B cell (primary cell): Measurements from ENCODE around the gene PSAP. TPM values are rescaled to one million over a fixed set of nuclear protein-coding genes. Genes with fewer than 3 reads are reported as not detected.

Experiments used
- ATAC-seq: fragments of 200-7000 bp; cut with Tn5 transposase; one replicate; pipeline ENCODE4 v1.10.0; 2021; ENCODE audit warnings: low read depth, mild to moderate bottlenecking, moderate number of reproducible peaks, moderate library complexity
- CTCF ChIA-PET: fragments of 350-600 bp; sonication (Branson Sonifier 250); formaldehyde crosslinking; loops from one replicate; lab custom pipeline; 2021; ENCODE audit warnings: antibody characterized with exemption, inconsistent platforms; lab: Charles Lee
- POLR2A ChIA-PET: fragments of 350-600 bp; sonication (Branson Sonifier 250); formaldehyde crosslinking; loops from one replicate; lab custom pipeline; 2021; ENCODE audit warnings: antibody characterized with exemption; lab: Charles Lee
- DNase-seq: peaks from one replicate; pipeline ENCODE4 v3.0.0; 2013
- H2AFZ ChIP-seq: 2 replicates; pipeline ENCODE4 v1.6.1; 2012; ENCODE audit warnings: mild to moderate bottlenecking, low read depth, low read length; ENCODE audit not compliant: insufficient read depth, poor library complexity, severe bottlenecking
- H3K27ac ChIP-seq, 2 donors: 1 replicate in 1 of 2; 2 replicates in 1 of 2; pipeline ENCODE4 v1.5.1; 2012 to 2013; ENCODE audit warnings: low read length in 2 of 2, mild to moderate bottlenecking in 2 of 2, moderate library complexity in 1 of 2
- H3K27me3 ChIP-seq, 4 experiments: fragments of 200-600 bp in 1 of 4; sonication (generic) in 1 of 4; replicated peaks in 1 of 4; 1 replicate in 2 of 4; 2 replicates in 2 of 4; pipeline versions ENCODE4 v1.6.1 to v1.7.0; 2013 to 2016; ENCODE audit warnings: low read length in 3 of 4, mild to moderate bottlenecking in 2 of 4, mixed read lengths in 1 of 4, moderate library complexity in 1 of 4; ENCODE audit not compliant: insufficient read depth in 4 of 4, control insufficient read depth in 3 of 4; ENCODE audit errors: control extremely low read depth in 1 of 4
- H3K36me3 ChIP-seq, 2 experiments: replicated peaks in 1 of 2; 1 replicate in 1 of 2; 2 replicates in 1 of 2; pipeline versions ENCODE4 v1.6.1 to v1.7.1; 2013; ENCODE audit warnings: low read length in 1 of 2; ENCODE audit not compliant: insufficient read depth in 2 of 2, control insufficient read depth in 1 of 2; ENCODE audit errors: control extremely low read depth in 1 of 2, extremely low read depth in 1 of 2
- H3K4me1 ChIP-seq, 2 donors: fragments of 200-600 bp in 1 of 2; sonication (generic) in 1 of 2; 1 replicate in 1 of 2; 2 replicates in 1 of 2; pipeline versions ENCODE4 v1.5.1 to v1.6.1; 2013 to 2017; ENCODE audit warnings: low read length in 2 of 2; ENCODE audit not compliant: control insufficient read depth in 2 of 2, insufficient read depth in 2 of 2
- H3K4me2 ChIP-seq: replicated peaks from 2 replicates; pipeline ENCODE3; 2012; ENCODE audit warnings: mild to moderate bottlenecking, low read depth, low read length; ENCODE audit not compliant: poor library complexity, severe bottlenecking
- H3K4me3 ChIP-seq, 5 experiments: fragments of 200-600 bp in 1 of 5; sonication (generic) in 1 of 5; 1 replicate in 3 of 5; 2 replicates in 2 of 5; pipeline versions ENCODE4 v1.5.1 to v1.7.0; 2011 to 2016; ENCODE audit warnings: low read length in 4 of 5, mild to moderate bottlenecking in 4 of 5, low read depth in 2 of 5, control low read depth in 1 of 5, moderate library complexity in 1 of 5; ENCODE audit not compliant: insufficient read depth in 1 of 5; ENCODE audit errors: control extremely low read depth in 1 of 5, extremely low read depth in 1 of 5
- H3K79me2 ChIP-seq: fragments of 200-600 bp; sonication (generic); one replicate; pipeline ENCODE4 v1.6.0; 2016; ENCODE audit warnings: low read length; ENCODE audit not compliant: control insufficient read depth, insufficient read depth
- H3K9ac ChIP-seq: fragments of 200-600 bp; sonication (generic); 2 replicates; pipeline ENCODE4 v1.6.1; 2017; ENCODE audit warnings: mild to moderate bottlenecking, low read length, moderate library complexity
- H3K9me3 ChIP-seq, 3 donors: one replicate each; pipeline versions ENCODE4 v1.6.1 to v1.7.1; 2013; ENCODE audit warnings: low read length in 2 of 3; ENCODE audit not compliant: control insufficient read depth in 2 of 3, insufficient read depth in 1 of 3; ENCODE audit errors: control extremely low read depth in 1 of 3
- H4K20me1 ChIP-seq: 2 replicates; pipeline ENCODE4 v1.6.0; 2012; ENCODE audit warnings: mild to moderate bottlenecking, low read length; ENCODE audit not compliant: insufficient read depth, control insufficient read depth, poor library complexity, severe bottlenecking
- H3K27ac Mint-ChIP-seq: one replicate; pipeline ENCODE4 v1.8.0; 2021; ENCODE audit warnings: mixed read lengths
- H3K27me3 Mint-ChIP-seq: one replicate; pipeline ENCODE4 v1.8.0; 2021; ENCODE audit warnings: mixed read lengths
- H3K4me1 Mint-ChIP-seq: one replicate; pipeline ENCODE4 v1.8.0; 2021; ENCODE audit warnings: mixed read lengths
- H3K4me3 Mint-ChIP-seq: one replicate; pipeline ENCODE4 v1.8.0; 2021; ENCODE audit warnings: mixed read lengths
- H3K9me3 Mint-ChIP-seq: one replicate; pipeline ENCODE4 v1.8.0; 2022; ENCODE audit warnings: mixed read lengths; ENCODE audit not compliant: insufficient read depth
- CTCF ChIP-seq: fragments of 200-600 bp; IDR thresholded peaks from one replicate; pipeline ENCODE4 v1.8.0; 2022; ENCODE audit warnings: antibody characterized with exemption, mild to moderate bottlenecking
- EZH2 ChIP-seq: IDR thresholded peaks from 2 replicates; pipeline ENCODE4 v1.6.1; 2012; ENCODE audit warnings: borderline replicate concordance, low read depth, mild to moderate bottlenecking, moderate library complexity, low read length; ENCODE audit not compliant: insufficient read depth, poor library complexity, severe bottlenecking
- WGBS: methylation state at CpG from one replicate; pipeline ENCODE4 v1.1.5; 2013; ENCODE audit warnings: missing lambda C conversion rate; ENCODE audit not compliant: insufficient coverage; 5-methylcytosine and 5-hydroxymethylcytosine counted together
- intact Hi-C: fragments of 100-400 bp; cut with micrococcal nuclease; formaldehyde crosslinking; loops from one replicate; pipeline ENCODE4 v1.10.0; 2022
- polyA plus RNA-seq: library from polyadenylated mRNA; depleted of rRNA; stranded (reverse); fragments of >200 nt; gene quantifications from 2 replicates; pipeline ENCODE4 v1.2.3, GENCODE V29; 2012
- total RNA-seq, 2 donors: library from RNA; stranded (reverse); fragments of 120-200 nt in 1 of 2; gene quantifications; 1 replicate in 1 of 2; 2 replicates in 1 of 2; pipeline versions ENCODE4 v1.2.3 to v1.2.4, GENCODE V29; 2013 to 2022

PSAP gene
- total and polyA plus RNA-seq, 2 donors (not counting 1 experiment from before 2014, with no cell fraction given): 206 to 509 TPM

- no peaks in the 10 kb centered on the region for H3K27me3 ChIP-seq
- no peak overlapping the region for H3K9ac ChIP-seq
- CTCF ChIA-PET: interaction anchor here (1.5 kb wide), 1 partner anchor 9 kb away, joined by 4 read pairs; no protein-coding TSS in a partner anchor
- H3K9me3 ChIP-seq: peaks cover 0 to 3% (median 0%) of the 10 kb centered on the region in 3 donors
- POLR2A ChIA-PET: interaction anchor here (0.6 to 1.6 kb wide), 2 partner anchors 26 to 32 kb away, joined by 4 to 5 read pairs; no protein-coding TSS in a partner anchor
- peaks cover 63% of the 10 kb centered on the region for H4K20me1 ChIP-seq
- Mint-ChIP-seq H3K4me1 (peaks cover 83% of the 10 kb centered on the region), H3K9me3 (peaks cover 2% of the 10 kb centered on the region), H3K27me3 (no peaks in the 10 kb centered on the region), H3K27ac (no peak overlapping the region), H3K4me3 (no peak overlapping the region)
- H3K4me3 ChIP-seq: no peak overlapping the region
- peaks cover 4 to 6% of the 10 kb centered on the region in 2 experiments for H3K36me3 ChIP-seq
- H3K79me2 ChIP-seq: peaks cover 84% of the 10 kb centered on the region
- no peak overlapping the region for H3K4me2 ChIP-seq
- intact Hi-C loops: no loop called here
- DNase-seq (no peak), ATAC-seq (no peak)
- TF ChIP-seq EZH2: no peak
- no peak for TF ChIP-seq CTCF
- H3K27ac ChIP-seq: no peak overlapping the region
- H2AFZ ChIP-seq: no peak overlapping the region
- peaks cover 46 to 65% of the 10 kb centered on the region in 2 donors for H3K4me1 ChIP-seq
- 99% methylated on average over 8 of the region's 8 CpGs for WGBS
These were observed 3.6 kb downstream of the PSAP start for GRCh38 chr10:71847418-71847817.

DNA sequence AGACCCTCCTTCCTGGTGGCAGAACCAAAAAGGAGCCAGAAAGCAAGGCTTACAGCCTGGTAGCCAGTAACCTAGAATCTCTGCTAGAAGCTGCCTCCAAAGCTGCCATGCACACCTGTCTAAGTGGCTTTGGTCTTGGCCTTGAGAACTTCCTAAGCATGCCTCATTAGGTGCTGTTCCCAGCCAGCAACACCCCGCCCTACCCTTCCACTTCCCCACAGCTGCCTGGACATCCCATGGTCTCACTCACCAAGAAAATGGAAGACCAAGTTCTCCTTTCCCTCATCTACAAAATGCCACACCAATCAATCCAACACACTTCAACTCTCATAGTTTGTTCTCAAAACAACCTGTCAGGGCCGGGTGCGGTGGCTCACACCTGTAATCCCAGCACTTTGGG lies 4.2 kb downstream of the PSAP start:
- Histone ChIP-seq H3K27ac (no peak overlapping the region), H4K20me1 (peaks cover 64% of the 10 kb centered on the region), H3K4me2 (peak overlapping the region; percentile 20), H2AFZ (no peak overlapping the region), H3K4me1 (peaks cover 45 to 65% of the 10 kb centered on the region in 2 donors), H3K4me3 (no peak overlapping the region), H3K79me2 (peaks cover 86% of the 10 kb centered on the region), H3K27me3 (no peaks in the 10 kb centered on the region), H3K9me3 (peaks cover 0 to 3% (median 0%) of the 10 kb centered on the region in 3 donors), H3K36me3 (peaks cover 4 to 6% of the 10 kb centered on the region in 2 experiments), H3K9ac (no peak overlapping the region)
- TF ChIP-seq CTCF: no peak
- TF ChIP-seq EZH2: no peak
- WGBS: 89% methylated on average over 3 of the region's 3 CpGs
- intact Hi-C loops: no loop called here
- POLR2A ChIA-PET: interaction anchor here (0.6 to 1.6 kb wide), 3 partner anchors 27 to 460 kb away, joined by 4 to 6 read pairs (median 5); no protein-coding TSS in a partner anchor
- peaks cover 82% of the 10 kb centered on the region for H3K4me1 Mint-ChIP-seq
- CTCF ChIA-PET: interaction anchor here (0.6 to 1.5 kb wide), 4 partner anchors 8 to 488 kb away, joined by 3 to 6 read pairs (median 4); no protein-coding TSS in a partner anchor
- no peak overlapping the region for H3K4me3 Mint-ChIP-seq
- H3K9me3 Mint-ChIP-seq: peaks cover 2% of the 10 kb centered on the region
- ATAC-seq (no peak), DNase-seq (no peak)
- no peak overlapping the region for H3K27ac Mint-ChIP-seq
- H3K27me3 Mint-ChIP-seq: no peaks in the 10 kb centered on the region
